Measurements from ENCODE around the gene PSMG1.

DNA sequence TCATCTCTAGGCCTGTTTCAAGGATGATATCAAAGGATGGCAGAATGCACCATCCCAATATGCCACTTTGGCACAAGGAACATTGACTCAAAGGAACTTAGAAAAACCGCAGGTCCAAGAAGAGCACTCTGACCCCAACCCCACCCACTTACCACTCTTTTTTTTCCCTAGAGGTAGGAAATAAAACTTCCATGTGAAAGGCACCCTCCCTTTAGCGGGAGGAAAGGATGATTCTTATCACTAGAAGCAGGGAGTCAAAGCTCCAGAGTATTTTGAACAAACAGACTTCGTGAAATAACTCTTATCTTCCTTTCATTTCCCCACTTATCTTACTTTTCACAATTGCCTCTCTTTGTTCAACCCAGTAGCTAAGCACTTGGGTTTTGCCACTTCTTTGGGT, 22.2 kb downstream of the PSMG1 start:
- TF ChIP-seq, protein P1, sequence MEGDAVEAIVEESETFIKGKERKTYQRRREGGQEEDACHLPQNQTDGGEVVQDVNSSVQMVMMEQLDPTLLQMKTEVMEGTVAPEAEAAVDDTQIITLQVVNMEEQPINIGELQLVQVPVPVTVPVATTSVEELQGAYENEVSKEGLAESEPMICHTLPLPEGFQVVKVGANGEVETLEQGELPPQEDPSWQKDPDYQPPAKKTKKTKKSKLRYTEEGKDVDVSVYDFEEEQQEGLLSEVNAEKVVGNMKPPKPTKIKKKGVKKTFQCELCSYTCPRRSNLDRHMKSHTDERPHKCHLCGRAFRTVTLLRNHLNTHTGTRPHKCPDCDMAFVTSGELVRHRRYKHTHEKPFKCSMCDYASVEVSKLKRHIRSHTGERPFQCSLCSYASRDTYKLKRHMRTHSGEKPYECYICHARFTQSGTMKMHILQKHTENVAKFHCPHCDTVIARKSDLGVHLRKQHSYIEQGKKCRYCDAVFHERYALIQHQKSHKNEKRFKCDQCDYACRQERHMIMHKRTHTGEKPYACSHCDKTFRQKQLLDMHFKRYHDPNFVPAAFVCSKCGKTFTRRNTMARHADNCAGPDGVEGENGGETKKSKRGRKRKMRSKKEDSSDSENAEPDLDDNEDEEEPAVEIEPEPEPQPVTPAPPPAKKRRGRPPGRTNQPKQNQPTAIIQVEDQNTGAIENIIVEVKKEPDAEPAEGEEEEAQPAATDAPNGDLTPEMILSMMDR (conservative IDR thresholded peaks at IDR 0.05), result no peak
- TF ChIP-seq EZH2 (IDR thresholded peaks at IDR 0.05; ENCODE audit: low read depth), result no peak

Measured in PC-9 (cell line).